ENCODE data around the gene SPP1. TPM values are rescaled to one million over a fixed set of nuclear protein-coding genes. Genes with fewer than 3 reads are reported as not detected.

SPP1 gene
- 100 to 1,000 TPM in 2 of 4 donors, 10 to 100 TPM in 2; 59.0 to 344 (median 174) TPM for total RNA-seq

- Histone ChIP-seq H3K9me3 (no peaks in the 10 kb centered on the region), H3K36me3 (no peaks in the 10 kb centered on the region), H3K27ac (peak within 1 kb of the TSS in 2 of 4 donors; percentile 53 to 76), H3K4me1 (peaks cover 0 to 16% (median 7%) of the 10 kb centered on the region in 4 donors), H3K4me3 (peak within 1 kb of the TSS in 1 of 4 donors; percentile 18), H3K27me3 (no peaks in the 10 kb centered on the region)
- WGBS, 2 donors: 27 to 28% methylated on average over 8 of the region's 8 CpGs
- TF ChIP-seq CTCF (IDR thresholded peaks at IDR 0.05) (no peak), POLR2A (IDR thresholded peaks at IDR 0.05) (peak in 1 of 2 donors; percentile 36), EP300 (IDR thresholded peaks at IDR 0.05) (peak in 1 of 2 donors; percentile 11)
- no peak for DNase-seq (ENCODE audit: low spot score in 2 of 2)
Observed at GRCh38 chr4:87975466-87975865, at the start of gene SPP1. Gene SPP1, plus strand, starts transcription at chr4:87975714. Its CDS starts 1,182 bp downstream, at chr4:87976896.

- TF ChIP-seq EP300 (IDR thresholded peaks at IDR 0.05) (no peak), POLR2A (IDR thresholded peaks at IDR 0.05) (no peak), CTCF (IDR thresholded peaks at IDR 0.05) (no peak)
- no peaks in the 10 kb centered on the region for H3K27me3 ChIP-seq
- H3K9me3 ChIP-seq: peaks cover 0 to 3% (median 0%) of the 10 kb centered on the region in 4 donors
- DNase-seq (ENCODE audit: low spot score in 2 of 2): no peak
- H3K4me3 ChIP-seq: no peak overlapping the region
- WGBS, 2 donors: 82 to 90% methylated on average over 4 of the region's 4 CpGs
- H3K36me3 ChIP-seq: no peaks in the 10 kb centered on the region
- H3K4me1 ChIP-seq: no peaks in the 10 kb centered on the region
- no peak overlapping the region for H3K27ac ChIP-seq
Observed at GRCh38 chr4:87926554-87927098, 48.9 kb upstream of the SPP1 start.

GRCh38 chr4:87930629-87931028 lies 44.9 kb upstream of the SPP1 start:
- no peak for DNase-seq (ENCODE audit: low spot score in 2 of 2)
- no peak for TF ChIP-seq POLR2A (IDR thresholded peaks at IDR 0.05)
- no peak for TF ChIP-seq EP300 (IDR thresholded peaks at IDR 0.05)
- no peak for TF ChIP-seq CTCF (IDR thresholded peaks at IDR 0.05)
- H3K9me3 ChIP-seq: peaks cover 0 to 10% (median 3%) of the 10 kb centered on the region in 4 donors
- H3K4me3 ChIP-seq: no peak overlapping the region
- 87 to 93% methylated on average over 1 of the region's 1 CpG for WGBS, 2 donors
- H3K27ac ChIP-seq: no peak overlapping the region
- H3K27me3 ChIP-seq: no peaks in the 10 kb centered on the region
- H3K36me3 ChIP-seq: no peaks in the 10 kb centered on the region
- no peaks in the 10 kb centered on the region for H3K4me1 ChIP-seq

GRCh38 chr4:87931932-87932331 lies 43.6 kb upstream of the SPP1 start:
- Histone ChIP-seq H3K27me3 (no peaks in the 10 kb centered on the region), H3K36me3 (no peaks in the 10 kb centered on the region), H3K27ac (no peak overlapping the region), H3K4me3 (no peak overlapping the region), H3K9me3 (peaks cover 0 to 10% (median 3%) of the 10 kb centered on the region in 4 donors), H3K4me1 (no peaks in the 10 kb centered on the region)
- 81 to 89% methylated on average over 1 of the region's 1 CpG for WGBS, 2 donors
- TF ChIP-seq EP300 (IDR thresholded peaks at IDR 0.05) (no peak), POLR2A (IDR thresholded peaks at IDR 0.05) (no peak), CTCF (IDR thresholded peaks at IDR 0.05) (no peak)
- DNase-seq (ENCODE audit: low spot score in 2 of 2): no peak

DNA sequence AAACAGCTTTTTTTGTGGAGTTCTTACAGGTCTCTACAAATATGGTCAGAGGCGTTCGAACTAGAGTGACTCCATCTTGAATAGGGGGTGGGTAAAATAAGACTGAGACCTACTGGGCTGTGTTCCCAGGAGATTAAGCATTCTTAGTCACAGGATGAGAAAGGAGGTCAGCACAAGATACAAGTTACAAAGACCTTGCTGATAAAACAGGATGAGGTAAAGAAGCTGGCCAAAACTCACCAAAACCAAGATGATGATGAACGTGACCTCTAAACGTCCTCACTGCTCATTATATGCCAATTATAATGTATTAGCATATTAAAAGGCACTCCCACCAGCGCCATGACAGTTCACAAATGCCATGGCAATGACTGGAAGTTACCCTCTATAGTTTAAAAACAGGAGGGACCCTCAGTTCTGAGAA lies 42.8 kb upstream of the SPP1 start:
- no peaks in the 10 kb centered on the region for H3K4me1 ChIP-seq
- H3K9me3 ChIP-seq: peaks cover 0 to 10% (median 3%) of the 10 kb centered on the region in 4 donors
- 81 to 84% methylated on average over 5 of the region's 5 CpGs for WGBS, 2 donors
- DNase-seq (ENCODE audit: low spot score in 2 of 2): no peak
- TF ChIP-seq POLR2A (IDR thresholded peaks at IDR 0.05) (no peak), CTCF (IDR thresholded peaks at IDR 0.05) (no peak), EP300 (IDR thresholded peaks at IDR 0.05) (no peak)
- no peaks in the 10 kb centered on the region for H3K36me3 ChIP-seq
- H3K27ac ChIP-seq: no peak overlapping the region
- no peaks in the 10 kb centered on the region for H3K27me3 ChIP-seq
- H3K4me3 ChIP-seq: no peak overlapping the region
